ENCODE measurements around the gene HOXD10.

- no peak for TF ChIP-seq CTCF (IDR thresholded peaks at IDR 0.05; ENCODE audit: insufficient read depth, low read length)
- TF ChIP-seq GABPA (IDR thresholded peaks at IDR 0.05; ENCODE audit: low read depth): no peak
- no peak for TF ChIP-seq SPI1 (IDR thresholded peaks at IDR 0.05; ENCODE audit: borderline replicate concordance, low read depth)
- no peak for TF ChIP-seq POLR2AphosphoS5 (IDR thresholded peaks at IDR 0.05; ENCODE audit: low read depth)
- TF ChIP-seq REST (IDR thresholded peaks at IDR 0.05; ENCODE audit: insufficient replicate concordance, low read depth): no peak
Observed at GRCh38 chr2:176115883-176116813, at the start of gene HOXD10.

Data from HL-60 (cell line).